GM19099 (cell line): ENCODE measurements around the gene NAXD.
A peak's percentile ranks its signal among the peaks of the same experiment; 100 is the strongest.

Experiments used
- POLR2A ChIP-seq: IDR thresholded peaks from 3 replicates; pipeline ENCODE4 v1.6.1; 2011; ENCODE audit warnings: low read depth; ENCODE audit not compliant: insufficient read length; ENCODE audit errors: extremely low read depth

NAXD gene

DNA sequence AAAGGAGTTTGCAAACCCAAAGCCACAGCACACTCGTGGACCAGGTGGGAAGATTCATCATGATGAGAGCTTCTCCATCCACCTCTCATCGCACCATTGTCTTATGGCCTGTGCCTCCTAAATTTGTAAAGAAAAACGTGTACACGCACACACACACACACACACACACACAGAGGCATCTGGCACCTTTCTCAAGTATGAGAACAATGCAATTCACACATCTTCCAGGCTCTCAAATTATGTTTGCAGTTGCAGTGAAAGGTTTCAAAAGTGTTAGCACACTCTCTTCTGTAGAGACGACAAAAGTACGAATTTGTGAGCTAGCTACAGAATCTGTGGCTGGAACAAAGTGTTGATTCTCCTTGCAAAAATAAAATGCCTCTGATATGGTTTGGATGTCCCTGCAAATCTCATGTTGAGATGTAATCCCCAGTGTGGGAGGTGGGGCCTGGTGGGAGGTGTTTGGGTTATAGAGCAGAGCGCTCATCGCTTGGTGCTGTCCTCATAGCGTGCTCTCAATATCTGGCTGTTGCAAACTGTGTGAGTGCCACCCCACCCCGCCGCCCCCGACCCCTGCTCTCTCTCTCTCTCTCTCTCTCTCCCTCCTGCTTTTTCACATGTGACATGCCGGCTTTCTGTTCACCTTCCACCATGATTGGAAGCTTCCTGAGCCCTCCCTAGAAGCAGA lies 32.0 kb upstream of the NAXD start:
- no peak for TF ChIP-seq POLR2A

DNA sequence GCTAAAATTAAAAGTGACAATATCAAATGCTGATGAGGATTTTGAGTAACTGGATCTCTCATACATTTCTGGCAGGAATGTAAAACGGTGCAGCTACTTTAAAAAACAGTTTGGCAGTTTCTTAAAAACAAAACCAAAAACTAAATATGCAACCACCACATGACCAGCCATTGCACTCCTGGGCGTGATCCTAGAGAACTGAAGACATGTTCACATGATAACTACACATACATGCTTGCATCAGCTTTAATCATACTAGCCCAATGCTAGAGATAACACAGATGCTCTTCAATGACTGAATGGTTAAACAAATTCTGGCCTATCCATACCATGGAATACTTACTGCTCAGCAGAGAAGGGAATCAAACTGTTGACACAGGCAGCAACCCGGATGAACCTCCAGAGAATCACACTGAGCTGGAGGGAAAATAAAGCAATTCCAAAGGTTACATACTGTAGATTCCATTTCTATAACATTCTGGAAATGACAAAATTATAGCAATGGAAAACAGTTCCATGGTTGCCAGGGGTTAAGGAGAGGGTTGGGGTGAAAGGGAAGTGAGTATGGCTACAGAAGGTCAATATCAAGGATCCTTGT lies 25.5 kb upstream of the NAXD start:
- no peak for TF ChIP-seq POLR2A

DNA sequence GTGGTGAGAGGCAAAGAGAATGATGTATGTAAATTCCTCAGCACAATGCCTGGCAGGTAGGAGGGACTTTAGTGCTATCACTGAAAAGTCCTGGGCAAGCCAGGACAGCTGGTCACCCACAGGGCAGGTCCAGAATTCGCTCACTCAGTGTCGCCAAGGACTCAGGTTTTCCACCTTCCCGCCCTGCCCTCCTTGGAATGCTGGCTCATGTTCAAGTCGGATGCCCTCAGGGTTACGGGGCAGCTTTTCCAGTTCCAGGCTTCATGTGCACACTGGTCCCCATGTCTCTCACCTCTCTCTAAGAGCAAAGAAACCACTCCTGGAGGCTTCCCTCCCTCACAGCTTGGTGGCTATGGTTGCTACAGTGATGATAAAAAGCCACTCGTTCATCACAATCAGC lies 24.8 kb upstream of the NAXD start:
- TF ChIP-seq POLR2A: no peak

- no peak for TF ChIP-seq POLR2A
Observed at GRCh38 chr13:110592665-110593064, 22.7 kb upstream of the NAXD start.

GRCh38 chr13:110593430-110594130 lies 21.8 kb upstream of the NAXD start:
- no peak for TF ChIP-seq POLR2A

DNA sequence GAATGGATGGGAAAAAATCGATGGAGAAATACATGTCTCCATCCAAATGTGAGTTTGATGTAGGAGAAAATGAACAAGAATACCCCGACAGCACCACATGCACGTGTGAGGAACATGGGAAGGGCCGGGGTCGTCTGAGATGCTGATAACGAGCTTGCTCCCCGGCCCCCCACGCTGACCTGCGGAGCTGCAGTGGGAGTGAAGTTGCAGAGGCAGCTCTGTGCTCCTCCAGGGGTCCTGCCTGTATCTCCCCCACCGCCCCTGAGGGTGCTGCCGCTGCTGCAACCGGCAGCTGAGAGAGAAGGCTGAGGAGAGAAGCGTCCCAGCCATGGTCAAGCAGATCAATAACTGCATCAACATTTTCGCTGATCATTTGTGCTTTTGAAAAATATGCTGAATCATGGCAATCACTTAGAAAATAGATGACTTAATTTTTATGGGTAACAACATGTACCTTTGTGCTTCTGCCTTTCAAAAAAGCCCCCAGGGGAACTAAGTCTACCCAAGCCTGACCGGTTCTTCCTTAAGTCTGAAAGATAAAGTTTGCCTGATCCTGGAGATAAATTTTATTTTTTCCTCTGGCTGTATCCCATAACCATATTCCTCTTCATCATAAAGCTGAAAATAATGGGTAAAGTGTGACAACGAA lies 18.2 kb upstream of the NAXD start:
- TF ChIP-seq POLR2A: no peak

- no peak for TF ChIP-seq POLR2A
Observed at GRCh38 chr13:110600261-110600819, 15.0 kb upstream of the NAXD start.

DNA sequence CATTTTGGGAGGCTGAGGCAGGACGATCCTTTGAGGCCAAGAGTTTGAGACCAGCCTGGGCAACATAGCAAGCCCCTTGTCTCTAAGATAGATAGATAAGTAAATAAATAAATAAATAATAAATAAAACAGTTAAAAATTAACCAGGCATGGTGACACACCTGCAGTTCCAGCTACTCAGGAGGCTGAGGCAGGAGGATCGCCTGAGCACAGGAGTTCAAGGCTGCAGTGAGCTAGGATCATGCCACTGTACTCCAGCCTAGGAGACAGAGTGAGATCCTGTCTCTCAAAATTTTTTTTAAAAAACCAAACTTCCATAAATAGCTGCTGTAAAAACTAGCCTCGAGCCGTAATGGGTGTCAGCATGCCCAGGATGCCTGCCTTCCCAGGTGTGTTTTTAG lies 14.4 kb upstream of the NAXD start:
- no peak for TF ChIP-seq POLR2A

- no peak for TF ChIP-seq POLR2A
Observed at GRCh38 chr13:110605132-110605531, 10.2 kb upstream of the NAXD start.

- TF ChIP-seq POLR2A: no peak
Observed at GRCh38 chr13:110607675-110608224, 7.6 kb upstream of the NAXD start.

DNA sequence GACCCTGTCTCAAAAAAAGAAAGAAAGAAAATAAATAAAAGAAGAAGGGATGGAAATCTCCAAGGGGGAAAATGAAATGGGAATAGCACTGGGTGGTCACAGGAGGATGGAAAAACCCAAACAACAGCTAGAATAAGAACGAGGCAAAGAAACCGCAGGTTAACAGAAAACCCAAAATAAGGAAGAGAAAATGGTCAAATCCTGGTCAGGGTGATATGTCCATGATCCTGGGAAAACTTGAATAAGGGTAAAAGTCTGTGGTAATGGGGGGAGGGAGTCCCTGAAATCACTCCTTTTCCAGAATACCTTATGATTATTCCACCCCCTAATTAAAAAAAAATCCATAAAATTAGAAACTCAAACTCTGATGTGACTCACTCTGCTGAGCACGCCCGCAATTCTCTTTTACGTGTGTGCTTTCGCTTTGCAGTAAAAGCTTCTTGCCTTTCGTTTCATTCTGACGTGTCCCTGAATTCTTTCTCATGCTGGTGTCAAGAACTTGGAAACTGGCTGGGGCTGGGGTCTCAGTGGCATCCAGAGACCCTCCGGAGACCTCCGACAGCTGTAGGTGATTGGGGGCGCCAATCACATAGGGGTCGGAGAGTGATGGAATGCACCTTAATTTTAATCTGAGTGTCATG lies 4.3 kb upstream of the NAXD start:
- TF ChIP-seq POLR2A: no peak

GRCh38 chr13:110615005-110615321 lies 382 bp upstream of the NAXD start:
- no peak for TF ChIP-seq POLR2A

- peak; percentile 50 for TF ChIP-seq POLR2A
Observed at GRCh38 chr13:110616103-110617101, 1.1 kb downstream of the NAXD start.
